ENCODE measurements around the gene ADIPOR2. TPM values are rescaled to one million over a fixed set of nuclear protein-coding genes. Genes with fewer than 3 reads are reported as not detected.
"Not testable (repeated sequence)": the region's sequence is repeated elsewhere in the genome, so short reads cannot be mapped to it uniquely, and the experiment has no call there.

ADIPOR2 gene
- total and polyA plus RNA-seq, 7 donors: 25.2 to 65.9 (median 29.6) TPM

GRCh38 chr12:1723721-1724120 is 32.9 kb downstream of the ADIPOR2 start:
- Histone ChIP-seq H3K27me3 (no peaks in the 10 kb centered on the region), H3K4me1 (peaks cover 0 to 24% (median 13%) of the 10 kb centered on the region in 4 donors), H3K36me3 (no peaks in the 10 kb centered on the region), H3K27ac (no peak overlapping the region), H3K9me3 (no peaks in the 10 kb centered on the region), H3K4me3 (no peak overlapping the region)
- TF ChIP-seq POLR2AphosphoS5 (IDR thresholded peaks at IDR 0.05): no peak
- TF ChIP-seq EP300 (IDR thresholded peaks at IDR 0.05): no peak
- TF ChIP-seq CTCF (IDR thresholded peaks at IDR 0.05): no peak
- TF ChIP-seq POLR2A (IDR thresholded peaks at IDR 0.05): no peak
- no peak for DNase-seq
- 87 to 95% methylated on average over 6 of the region's 6 CpGs for WGBS, 2 donors
- intact Hi-C loops (cut with DNase I): no loop called here

GRCh38 chr12:1724250-1724649 is 33.4 kb downstream of the ADIPOR2 start:
- Histone ChIP-seq H3K27me3 (no peaks in the 10 kb centered on the region), H3K9me3 (no peaks in the 10 kb centered on the region), H3K36me3 (no peaks in the 10 kb centered on the region), H3K4me3 (no peak overlapping the region), H3K27ac (no peak overlapping the region), H3K4me1 (peaks cover 0 to 19% (median 9%) of the 10 kb centered on the region in 4 donors)
- no peak for DNase-seq
- TF ChIP-seq EP300 (IDR thresholded peaks at IDR 0.05) (no peak), CTCF (IDR thresholded peaks at IDR 0.05) (no peak), POLR2AphosphoS5 (IDR thresholded peaks at IDR 0.05) (no peak), POLR2A (IDR thresholded peaks at IDR 0.05) (no peak)
- intact Hi-C loops (cut with DNase I): no loop called here
- WGBS, 2 donors: 90 to 92% methylated on average over 3 of the region's 3 CpGs

GRCh38 chr12:1726753-1727152 is 35.9 kb downstream of the ADIPOR2 start:
- TF ChIP-seq EP300 (IDR thresholded peaks at IDR 0.05): no peak
- DNase-seq: no peak
- WGBS, 2 donors: 71 to 83% methylated on average over 3 of the region's 3 CpGs

GRCh38 chr12:1728824-1729223 is 38.0 kb downstream of the ADIPOR2 start:
- 98% methylated on average over 1 of the region's 1 CpG for WGBS, 2 donors
- no peaks in the 10 kb centered on the region for H3K9me3 ChIP-seq
- H3K27me3 ChIP-seq: no peaks in the 10 kb centered on the region
- TF ChIP-seq CTCF (IDR thresholded peaks at IDR 0.05) (no peak), EP300 (IDR thresholded peaks at IDR 0.05) (no peak), POLR2A (IDR thresholded peaks at IDR 0.05) (no peak), POLR2AphosphoS5 (IDR thresholded peaks at IDR 0.05) (no peak)
- no peak overlapping the region for H3K4me3 ChIP-seq
- no peak for DNase-seq
- intact Hi-C loops (cut with DNase I): no loop called here
- H3K36me3 ChIP-seq: no peaks in the 10 kb centered on the region
- H3K27ac ChIP-seq: no peak overlapping the region
- peaks cover 0 to 11% (median 5%) of the 10 kb centered on the region in 4 donors for H3K4me1 ChIP-seq

More at GRCh38 chr12:1726753-1727152, 35.9 kb downstream of the ADIPOR2 start:
- H3K9me3 ChIP-seq: no peaks in the 10 kb centered on the region
- intact Hi-C loops (cut with DNase I): no loop called here
- H3K4me3 ChIP-seq: no peak overlapping the region
- peaks cover 0 to 3% (median 0%) of the 10 kb centered on the region in 4 donors for H3K4me1 ChIP-seq
- no peak overlapping the region for H3K27ac ChIP-seq
- no peaks in the 10 kb centered on the region for H3K36me3 ChIP-seq
- H3K27me3 ChIP-seq: no peaks in the 10 kb centered on the region

DNA sequence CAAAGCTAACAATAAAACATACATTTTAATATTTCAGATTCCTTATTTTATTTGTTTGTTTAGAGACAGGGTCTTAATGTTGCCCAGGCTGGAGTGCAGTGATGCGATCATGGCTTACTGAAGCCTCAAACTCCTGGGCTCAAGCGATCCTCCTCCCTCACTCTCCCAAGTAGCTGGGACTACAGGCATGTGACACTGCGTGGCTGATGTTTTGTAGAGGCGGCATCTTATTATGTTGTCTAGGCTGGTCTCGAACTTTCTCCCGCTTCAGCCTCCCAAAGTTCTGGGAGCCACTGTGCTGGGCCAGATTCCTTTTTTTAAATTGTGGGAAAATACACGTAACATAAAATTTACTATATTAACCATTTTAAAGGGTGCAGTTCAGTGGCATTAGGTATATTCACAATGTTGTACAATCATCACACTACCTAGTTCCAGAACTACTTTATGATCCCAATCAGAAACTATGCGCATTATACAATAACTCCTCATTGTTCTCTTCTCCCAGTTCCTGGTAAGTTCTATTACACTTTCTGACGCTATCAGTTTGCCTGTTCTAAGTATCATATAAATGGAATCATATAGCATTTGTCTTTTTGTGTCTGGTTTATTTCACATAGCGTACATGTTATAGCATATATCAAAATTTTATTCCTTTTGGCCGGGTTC is 40.3 kb downstream of the ADIPOR2 start:
- intact Hi-C loops (cut with DNase I): no loop called here
- Histone ChIP-seq H3K27ac (no peak overlapping the region), H3K4me1 (peaks cover 0 to 11% (median 5%) of the 10 kb centered on the region in 4 donors), H3K4me3 (no peak overlapping the region), H3K9me3 (no peaks in the 10 kb centered on the region), H3K27me3 (no peaks in the 10 kb centered on the region), H3K36me3 (no peaks in the 10 kb centered on the region)
- WGBS, 2 donors: 51 to 86% methylated on average over 11 of the region's 11 CpGs
- no peak for TF ChIP-seq CTCF (IDR thresholded peaks at IDR 0.05)
- no peak for TF ChIP-seq POLR2A (IDR thresholded peaks at IDR 0.05)
- TF ChIP-seq POLR2AphosphoS5 (IDR thresholded peaks at IDR 0.05): no peak
- no peak for TF ChIP-seq EP300 (IDR thresholded peaks at IDR 0.05)
- no peak for DNase-seq

GRCh38 chr12:1731688-1732078 is 40.8 kb downstream of the ADIPOR2 start:
- peaks cover 0 to 11% (median 5%) of the 10 kb centered on the region in 4 donors for H3K4me1 ChIP-seq
- DNase-seq; intact Hi-C loops (cut with DNase I); H3K36me3 ChIP-seq; H3K9me3 ChIP-seq; H3K27me3 ChIP-seq; H3K27ac ChIP-seq; H3K4me3 ChIP-seq: not testable (repeated sequence)
- WGBS, 2 donors: 81 to 91% methylated on average over 10 of the region's 10 CpGs

Measured in sigmoid colon (tissue), 7 donors.